ENCODE data around the gene ARHGAP26. TPM values are rescaled to one million over a fixed set of nuclear protein-coding genes. Genes with fewer than 3 reads are reported as not detected.

Gene ARHGAP26
- polyA plus RNA-seq, 1 donor from 2014 or later: 0.83 TPM

GRCh38 chr5:142938266-142938880 is 168.2 kb downstream of the ARHGAP26 start:
- H3K4me2 ChIP-seq (ENCODE audit: low read length): no peak overlapping the region
- H2AFZ ChIP-seq (ENCODE audit: low read depth, low read length): no peak overlapping the region
- H3K9me2 ChIP-seq (ENCODE audit: insufficient read depth, low read length): no peaks in the 10 kb centered on the region
- TF ChIP-seq EP300 (conservative IDR thresholded peaks at IDR 0.05; ENCODE audit: poor library complexity, severe bottlenecking): no peak
- TF ChIP-seq REST (IDR thresholded peaks at IDR 0.05; ENCODE audit: borderline replicate concordance): no peak
- no peak for TF ChIP-seq EZH2 (IDR thresholded peaks at IDR 0.05; ENCODE audit: borderline replicate concordance, insufficient read depth, low read length, poor library complexity, severe bottlenecking)
- no peak for TF ChIP-seq CTCF (IDR thresholded peaks at IDR 0.05; ENCODE audit: poor library complexity, severe bottlenecking)
- TF ChIP-seq RAD21 (conservative IDR thresholded peaks at IDR 0.05): no peak
- no peak for TF ChIP-seq MXI1 (conservative IDR thresholded peaks at IDR 0.05; ENCODE audit: poor library complexity, severe bottlenecking)
- TF ChIP-seq POLR2AphosphoS5 (IDR thresholded peaks at IDR 0.05): no peak
- no peak for TF ChIP-seq SMC3 (conservative IDR thresholded peaks at IDR 0.05; ENCODE audit: poor library complexity)
- no peak for TF ChIP-seq TAF1 (IDR thresholded peaks at IDR 0.05; ENCODE audit: low read depth)
- H3K9ac ChIP-seq (ENCODE audit: low read length): no peak overlapping the region
- H3K27ac ChIP-seq (ENCODE audit: low read length): no peak overlapping the region
- H3K36me3 ChIP-seq (ENCODE audit: insufficient read depth, low read length): no peaks in the 10 kb centered on the region
- no peaks in the 10 kb centered on the region for H4K20me1 ChIP-seq (ENCODE audit: insufficient read depth)
- H3K27me3 ChIP-seq (ENCODE audit: insufficient read depth, low read depth, low read length): no peaks in the 10 kb centered on the region
- H3K4me3 ChIP-seq (ENCODE audit: low read length): no peak overlapping the region
- H3K79me2 ChIP-seq (replicated peaks; ENCODE audit: insufficient read depth, low read length): no peaks in the 10 kb centered on the region
- no peaks in the 10 kb centered on the region for H3F3A ChIP-seq (ENCODE audit: insufficient read depth, low read length, poor library complexity, severe bottlenecking)
- H3K9me3 ChIP-seq (ENCODE audit: low read length): no peaks in the 10 kb centered on the region

GRCh38 chr5:142939006-142939405 is 168.8 kb downstream of the ARHGAP26 start:
- H3F3A ChIP-seq (ENCODE audit: insufficient read depth, low read length, poor library complexity, severe bottlenecking): no peaks in the 10 kb centered on the region
- no peak overlapping the region for H3K4me3 ChIP-seq (ENCODE audit: low read length)
- no peaks in the 10 kb centered on the region for H3K79me2 ChIP-seq (replicated peaks; ENCODE audit: insufficient read depth, low read length)
- H3K9me3 ChIP-seq (ENCODE audit: low read length): no peaks in the 10 kb centered on the region
- H4K20me1 ChIP-seq (ENCODE audit: insufficient read depth): no peaks in the 10 kb centered on the region
- H3K27ac ChIP-seq (ENCODE audit: low read length): no peak overlapping the region
- H3K9ac ChIP-seq (ENCODE audit: low read length): no peak overlapping the region
- H3K27me3 ChIP-seq (ENCODE audit: insufficient read depth, low read depth, low read length): no peaks in the 10 kb centered on the region
- no peaks in the 10 kb centered on the region for H3K36me3 ChIP-seq (ENCODE audit: insufficient read depth, low read length)
- TF ChIP-seq MXI1 (conservative IDR thresholded peaks at IDR 0.05; ENCODE audit: poor library complexity, severe bottlenecking) (no peak), TAF1 (IDR thresholded peaks at IDR 0.05; ENCODE audit: low read depth) (no peak), SMC3 (conservative IDR thresholded peaks at IDR 0.05; ENCODE audit: poor library complexity) (no peak), POLR2AphosphoS5 (IDR thresholded peaks at IDR 0.05) (no peak), REST (IDR thresholded peaks at IDR 0.05; ENCODE audit: borderline replicate concordance) (no peak), CTCF (IDR thresholded peaks at IDR 0.05; ENCODE audit: poor library complexity, severe bottlenecking) (no peak), EP300 (conservative IDR thresholded peaks at IDR 0.05; ENCODE audit: poor library complexity, severe bottlenecking) (no peak), EZH2 (IDR thresholded peaks at IDR 0.05; ENCODE audit: borderline replicate concordance, insufficient read depth, low read length, poor library complexity, severe bottlenecking) (no peak), RAD21 (conservative IDR thresholded peaks at IDR 0.05) (no peak)
- no peak overlapping the region for H3K4me2 ChIP-seq (ENCODE audit: low read length)
- no peak overlapping the region for H2AFZ ChIP-seq (ENCODE audit: low read depth, low read length)
- no peaks in the 10 kb centered on the region for H3K9me2 ChIP-seq (ENCODE audit: insufficient read depth, low read length)
